Naive thymus-derived CD4-positive, alpha-beta T cell (primary cell): ENCODE measurements around the gene EXD3. TPM values are rescaled to one million over a fixed set of nuclear protein-coding genes. Genes with fewer than 3 reads are reported as not detected.
"Not testable (repeated sequence)": the region's sequence is repeated elsewhere in the genome, so short reads cannot be mapped to it uniquely, and the experiment has no call there.

Source experiments
- ATAC-seq: fragments of 150-1000 bp; cut with Tn5 transposase; 2 replicates; pipeline ENCODE4 v1.10.0; 2021; ENCODE audit warnings: mild to moderate bottlenecking, moderate library complexity
- CTCF ChIA-PET: fragments of 350-600 bp; sonication (Branson Sonifier 250); formaldehyde crosslinking; loops from one replicate; lab custom pipeline; 2021; ENCODE audit warnings: antibody characterized with exemption; lab: Charles Lee
- POLR2A ChIA-PET: fragments of 350-600 bp; sonication (Branson Sonifier 250); formaldehyde crosslinking; loops from one replicate; lab custom pipeline; 2021; ENCODE audit warnings: antibody characterized with exemption, inconsistent platforms; lab: Charles Lee
- DNase-seq, 9 donors: peaks; one replicate each; pipeline versions ENCODE4 v3.0.0 to v3.0.0-alpha.2; 2020 to 2022; ENCODE audit warnings: mixed read lengths in 1 of 9
- H3K27ac ChIP-seq: one replicate; pipeline ENCODE4 v1.7.0; 2013; ENCODE audit warnings: mild to moderate bottlenecking, low read depth, low read length, moderate library complexity
- H3K27me3 ChIP-seq, 2 donors: one replicate each; pipeline ENCODE4 v1.7.0; 2013; ENCODE audit warnings: low read length in 2 of 2, mild to moderate bottlenecking in 2 of 2, moderate library complexity in 2 of 2; ENCODE audit not compliant: control insufficient read depth in 2 of 2, insufficient read depth in 2 of 2
- H3K36me3 ChIP-seq, 3 experiments: 1 replicate in 2 of 3; 2 replicates in 1 of 3; pipeline ENCODE4 v1.7.0; 2013; ENCODE audit warnings: low read length in 3 of 3, mild to moderate bottlenecking in 3 of 3, moderate library complexity in 1 of 3; ENCODE audit not compliant: insufficient read depth in 3 of 3, control insufficient read depth in 2 of 3
- H3K4me1 ChIP-seq, 2 donors: one replicate each; pipeline ENCODE4 v1.7.0; 2013; ENCODE audit warnings: low read length in 2 of 2, mild to moderate bottlenecking in 2 of 2, moderate library complexity in 1 of 2; ENCODE audit not compliant: control insufficient read depth in 2 of 2, insufficient read depth in 2 of 2
- H3K4me3 ChIP-seq: 2 replicates; pipeline ENCODE4 v1.7.0; 2013; ENCODE audit warnings: mild to moderate bottlenecking, low read length
- H3K9me3 ChIP-seq, 3 experiments: 1 replicate in 2 of 3; 2 replicates in 1 of 3; pipeline ENCODE4 v1.7.0; 2013; ENCODE audit warnings: low read length in 3 of 3; ENCODE audit not compliant: control insufficient read depth in 2 of 3
- H3K27ac Mint-ChIP-seq, 9 donors: one replicate each; pipeline ENCODE4 v1.8.0; 2020 to 2022; ENCODE audit warnings: mixed read lengths in 9 of 9, mild to moderate bottlenecking in 8 of 9, moderate library complexity in 5 of 9, inconsistent platforms in 2 of 9
- H3K27me3 Mint-ChIP-seq, 5 donors: one replicate each; pipeline ENCODE4 v1.8.0; 2021 to 2022; ENCODE audit warnings: mixed read lengths in 5 of 5, mild to moderate bottlenecking in 1 of 5
- H3K36me3 Mint-ChIP-seq, 5 donors: one replicate each; pipeline ENCODE4 v1.8.0; 2020 to 2022; ENCODE audit warnings: mixed read lengths in 5 of 5, mild to moderate bottlenecking in 3 of 5, inconsistent platforms in 1 of 5
- H3K4me1 Mint-ChIP-seq, 7 donors: one replicate each; pipeline ENCODE4 v1.8.0; 2020 to 2022; ENCODE audit warnings: mixed read lengths in 7 of 7, mild to moderate bottlenecking in 3 of 7, inconsistent platforms in 1 of 7
- H3K4me3 Mint-ChIP-seq, 10 donors: one replicate each; pipeline ENCODE4 v1.8.0; 2020 to 2022; ENCODE audit warnings: mild to moderate bottlenecking in 10 of 10, mixed read lengths in 10 of 10, moderate library complexity in 6 of 10, inconsistent platforms in 2 of 10
- H3K9me3 Mint-ChIP-seq, 11 donors: one replicate each; pipeline ENCODE4 v1.8.0; 2020 to 2022; ENCODE audit warnings: mixed read lengths in 11 of 11, mild to moderate bottlenecking in 4 of 11, inconsistent platforms in 1 of 11, moderate library complexity in 1 of 11
- intact Hi-C, 2 donors: fragments of 100-400 bp; cut with micrococcal nuclease; formaldehyde crosslinking; loops; one replicate each; pipeline ENCODE4 v1.15.1; 2023
- polyA plus RNA-seq, 2 donors: library from polyadenylated mRNA; unstranded; fragments of 300-500 nt; fragmentation: Illumina TruSeq; gene quantifications; one replicate each; pipeline ENCODE4 v1.2.3, GENCODE V29; 2021
- total RNA-seq, 6 experiments: library from RNA in 5 of 6; stranded (reverse) in 5 of 6; gene quantifications; 1 replicate in 5 of 6; 2 replicates in 1 of 6; pipeline ENCODE4 v1.2.3 and lab custom pipeline; 2021 to 2026

EXD3 gene, protein sequence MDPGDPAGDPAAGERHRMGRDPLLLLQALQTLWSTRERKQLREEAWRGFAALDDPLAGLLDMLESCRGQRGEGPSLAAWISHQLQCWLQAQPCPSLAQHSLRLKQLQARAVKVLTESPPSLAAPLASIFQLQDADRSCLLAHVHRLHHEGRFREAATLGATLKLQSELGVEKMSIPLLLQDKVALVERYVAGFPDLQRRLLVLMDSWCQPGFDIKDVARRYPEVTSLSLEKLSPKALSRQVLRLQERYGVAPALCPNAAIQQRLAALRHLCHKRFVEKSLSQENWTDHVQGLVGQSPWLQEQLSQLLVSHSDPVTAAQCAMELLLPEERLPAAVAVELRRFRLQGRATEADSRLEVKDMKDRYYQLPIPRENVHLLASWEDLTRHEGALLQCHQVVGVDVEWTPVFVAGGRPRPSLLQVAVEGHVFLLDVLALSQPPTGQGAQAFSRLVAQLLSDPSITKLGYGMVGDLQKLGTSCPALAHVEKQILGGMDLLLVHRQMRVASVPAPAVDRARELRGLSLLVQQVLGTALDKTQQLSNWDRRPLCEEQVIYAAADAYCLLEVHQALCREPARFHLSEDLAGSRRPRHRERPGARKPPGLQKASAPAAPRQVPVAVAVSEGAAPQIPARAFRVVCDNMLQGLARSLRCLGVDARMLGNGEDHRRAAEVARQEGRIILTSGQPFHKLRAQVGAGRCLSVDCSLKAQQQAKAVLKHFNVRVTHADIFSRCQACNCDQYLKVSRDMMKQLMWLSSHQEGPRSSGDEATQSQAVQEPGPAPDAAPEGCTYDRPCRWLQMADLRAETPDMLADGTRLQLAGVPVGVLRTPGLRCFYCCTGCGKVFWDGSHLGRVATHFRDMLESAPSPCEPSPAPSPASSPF
- total RNA-seq, result 10 to 100 TPM; 11.7 to 27.2 (median 24.7) TPM
- polyA plus RNA-seq, result 1 to 10 TPM; 3.5 to 7.6 TPM
- total RNA-seq (lab: John Stamatoyannopoulos, UW), result 34.7 reads per million, percentile 63 among the genes with 10 or more reads in this experiment

DNA sequence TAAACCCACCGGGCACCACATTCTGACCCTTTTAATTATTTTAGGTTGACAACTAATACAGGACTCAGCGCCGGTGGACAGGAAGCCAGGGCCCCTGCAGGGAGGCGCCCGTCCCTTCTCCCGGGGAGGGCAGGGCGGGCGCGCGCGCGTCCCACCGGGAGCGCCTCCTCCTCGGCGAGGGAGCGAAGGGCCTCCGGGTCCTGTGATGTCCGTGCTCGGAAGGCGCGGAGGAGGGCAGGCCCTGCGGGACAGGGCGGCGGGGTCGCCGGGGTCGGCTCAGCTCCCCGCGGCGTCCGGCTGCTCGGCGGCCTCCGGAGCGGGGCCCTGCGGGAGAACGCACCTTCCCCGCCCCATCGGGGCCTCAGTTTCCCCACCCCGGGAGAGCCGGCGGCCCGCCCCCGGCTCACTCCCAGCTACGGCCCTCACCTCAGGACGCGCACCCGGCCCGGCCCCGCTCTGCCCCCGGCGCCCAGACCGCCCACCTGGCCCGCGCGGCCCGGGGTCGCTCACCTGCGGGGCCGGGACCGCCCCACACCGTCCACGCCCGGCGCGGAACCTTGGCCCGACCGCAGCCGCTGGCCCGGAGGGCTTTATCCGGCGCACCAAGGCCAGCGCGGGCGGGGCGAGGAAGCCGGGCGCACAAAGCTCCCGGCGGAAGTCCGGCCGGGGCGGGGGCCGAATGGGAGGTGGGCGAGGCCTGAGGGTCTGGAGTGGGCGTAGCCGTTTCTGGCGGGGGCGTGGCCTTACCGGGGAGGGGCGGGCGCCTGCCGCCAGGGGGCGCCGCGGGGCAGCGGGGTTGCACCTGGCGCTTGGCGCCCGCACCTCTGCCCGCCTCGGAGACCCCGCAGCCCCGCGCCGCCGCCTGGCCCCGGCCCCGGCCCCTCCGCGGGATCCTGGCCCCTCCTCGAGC, at the start of gene EXD3, which contains the start of gene NOXA1:
Gene EXD3, minus strand, starts transcription at position 559 of the 910 bp plus-strand sequence. CDS start 27,805 bp downstream, outside the sequence.
Gene NOXA1, plus strand, starts transcription at position 790 of the 910 bp plus-strand sequence. CDS start 137 bp downstream, outside the sequence.
- CTCF ChIA-PET, result interaction anchor here (0.6 to 3.3 kb wide), 7 partner anchors 10 to 120 kb away, joined by 3 to 19 read pairs (median 4); partner anchors contain the start of gene NRARP
- no peaks in the 10 kb centered on the region for H3K9me3 ChIP-seq

DNA sequence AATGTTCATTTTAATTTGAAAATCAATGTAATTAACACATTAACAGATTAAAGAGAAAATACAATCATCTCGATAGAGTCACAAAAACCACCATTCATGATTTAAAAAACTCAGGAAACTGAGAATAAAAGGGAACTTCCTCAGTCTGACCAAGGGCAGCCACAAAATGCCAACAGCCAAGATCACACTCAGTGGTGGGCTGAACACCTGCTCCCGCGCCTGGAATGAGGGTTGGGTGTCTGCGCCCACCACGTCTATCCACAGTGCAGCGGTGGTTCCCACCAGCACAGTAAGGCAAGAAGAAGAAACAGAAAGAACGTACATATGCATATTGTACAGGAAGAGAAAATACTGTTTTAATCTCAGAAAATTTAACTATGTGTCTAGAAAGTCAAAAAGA, 47.8 kb upstream of the EXD3 start:
- Mint-ChIP-seq H3K4me3 (no peak overlapping the region), H3K27me3 (peaks cover 0 to 13% (median 0%) of the 10 kb centered on the region in 5 donors), H3K9me3 (peaks cover 2 to 30% (median 15%) of the 10 kb centered on the region in 11 donors), H3K27ac (no peak overlapping the region), H3K4me1 (peaks cover 8 to 19% (median 16%) of the 10 kb centered on the region in 7 donors), H3K36me3 (peaks cover 2 to 20% (median 16%) of the 10 kb centered on the region in 5 donors)
- Histone ChIP-seq H3K4me3 (no peak overlapping the region), H3K9me3 (peaks cover 0 to 5% (median 0%) of the 10 kb centered on the region in 3 experiments), H3K36me3 (no peaks in the 10 kb centered on the region), H3K27me3 (no peaks in the 10 kb centered on the region), H3K4me1 (peaks cover 0 to 5% of the 10 kb centered on the region in 2 donors), H3K27ac (no peak overlapping the region)
- intact Hi-C loops, result no loop called here
- ChIA-PET POLR2A (no interaction called here), CTCF (no interaction called here)
- ATAC-seq (peak; percentile 41), DNase-seq (no peak)

More for the DNA sequence above, at the start of gene EXD3, which contains the start of gene NOXA1:
- DNase-seq, result peak; percentile 84 to 99 (median 91)
- Histone ChIP-seq H3K36me3 (no peaks in the 10 kb centered on the region), H3K27ac (peak within 1 kb of the TSS; percentile 62), H3K4me1 (peaks cover 0 to 5% of the 10 kb centered on the region in 2 donors), H3K27me3 (no peaks in the 10 kb centered on the region), H3K4me3 (peak within 1 kb of the TSS; percentile 65)
- Mint-ChIP-seq H3K36me3 (peaks cover 0 to 1% (median 0%) of the 10 kb centered on the region in 5 donors), H3K9me3 (no peaks in the 10 kb centered on the region), H3K27me3 (peaks cover 0 to 9% (median 0%) of the 10 kb centered on the region in 5 donors), H3K4me1 (peaks cover 2 to 21% (median 13%) of the 10 kb centered on the region in 7 donors), H3K27ac (peak within 1 kb of the TSS; percentile 28 to 91 (median 66)), H3K4me3 (peak within 1 kb of the TSS; percentile 76 to 90 (median 82))
- peak; percentile 97 for ATAC-seq
- POLR2A ChIA-PET, result interaction anchor here (0.5 to 2.3 kb wide), 16 partner anchors 21 to 1602 kb away, joined by 3 to 7 read pairs (median 4); partner anchors contain the start of genes NELFB, NRARP, NSMF and PNPLA7
- intact Hi-C loops, result loop anchor here (1.0 to 10.0 kb wide), 10 partner anchors 22 to 431 kb away; partner anchors contain the start of genes MRPL41 (in 2 of the 2), NSMF (in 2 of the 2), ARRDC1 (in 1 of the 2) and NRARP (in 1 of the 2)

DNA sequence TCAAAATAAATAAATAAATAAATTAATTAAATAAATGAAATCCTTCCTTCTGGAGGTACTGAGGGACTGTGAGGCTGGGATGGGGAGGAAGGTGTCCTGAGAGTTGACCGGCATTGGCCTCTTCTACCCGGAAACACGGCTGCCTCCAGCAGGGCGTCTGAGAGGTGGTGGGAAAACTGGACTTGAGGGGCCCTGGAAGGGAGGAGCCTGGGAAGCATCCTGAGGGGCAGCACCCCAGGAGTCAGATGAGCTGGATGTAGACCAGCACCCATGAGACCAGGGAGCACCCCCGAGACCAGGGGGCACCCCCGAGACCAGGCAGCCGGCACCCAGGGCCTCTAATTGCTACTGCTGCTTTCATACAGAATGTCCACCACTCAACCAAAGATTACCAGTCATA, 44.9 kb upstream of the EXD3 start:
- H3K4me1 ChIP-seq, result peaks cover 3 to 14% of the 10 kb centered on the region in 2 donors
- no peak overlapping the region for H3K27ac Mint-ChIP-seq
- ChIA-PET POLR2A (no interaction called here), CTCF (no interaction called here)
- H3K4me1 Mint-ChIP-seq, result peaks cover 10 to 22% (median 19%) of the 10 kb centered on the region in 7 donors
- ATAC-seq (no peak), DNase-seq (no peak)
- H3K27ac ChIP-seq, result no peak overlapping the region
- peaks cover 0 to 1% (median 0%) of the 10 kb centered on the region in 3 experiments for H3K9me3 ChIP-seq
- H3K4me3 ChIP-seq, result no peak overlapping the region
- no peaks in the 10 kb centered on the region for H3K27me3 ChIP-seq
- peaks cover 0 to 8% (median 2%) of the 10 kb centered on the region in 11 donors for H3K9me3 Mint-ChIP-seq
- peaks cover 0 to 13% (median 0%) of the 10 kb centered on the region in 5 donors for H3K27me3 Mint-ChIP-seq
- no peaks in the 10 kb centered on the region for H3K36me3 ChIP-seq
- intact Hi-C loops, result no loop called here
- H3K36me3 Mint-ChIP-seq, result peaks cover 0 to 6% (median 1%) of the 10 kb centered on the region in 5 donors
- no peak overlapping the region for H3K4me3 Mint-ChIP-seq

DNA sequence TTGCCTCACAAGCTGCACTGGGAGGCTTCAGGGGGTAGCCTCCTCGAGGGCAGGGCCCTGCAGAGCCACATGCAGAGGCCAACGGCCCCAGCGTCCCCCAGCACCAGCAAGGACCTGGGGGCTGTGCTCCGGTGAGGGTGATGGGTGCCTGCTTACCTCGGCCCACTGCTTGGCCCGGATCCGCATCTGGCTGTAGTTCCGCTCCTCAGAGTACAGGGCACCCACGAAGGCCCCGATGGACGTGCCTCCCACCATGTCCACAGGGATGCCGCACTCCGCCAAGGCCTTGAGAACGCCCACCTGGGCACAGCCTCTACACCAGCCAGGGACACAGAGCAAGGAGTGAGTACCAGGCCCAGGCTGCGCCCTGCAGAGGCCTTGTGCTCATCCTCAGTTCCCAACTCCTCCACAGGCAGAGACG, 44.2 kb upstream of the EXD3 start:
- Mint-ChIP-seq H3K27me3 (peaks cover 0 to 13% (median 0%) of the 10 kb centered on the region in 5 donors), H3K36me3 (peaks cover 0 to 4% (median 0%) of the 10 kb centered on the region in 5 donors), H3K9me3 (peaks cover 0 to 5% (median 0%) of the 10 kb centered on the region in 11 donors), H3K4me1 (peaks cover 10 to 26% (median 22%) of the 10 kb centered on the region in 7 donors), H3K4me3 (no peak overlapping the region), H3K27ac (no peak overlapping the region)
- H3K9me3 ChIP-seq, result no peaks in the 10 kb centered on the region
- no peaks in the 10 kb centered on the region for H3K27me3 ChIP-seq
- peaks cover 10 to 21% of the 10 kb centered on the region in 2 donors for H3K4me1 ChIP-seq
- ChIA-PET POLR2A (no interaction called here), CTCF (no interaction called here)
- DNase-seq, result no peak
- no peak overlapping the region for H3K4me3 ChIP-seq
- no peak for ATAC-seq
- H3K27ac ChIP-seq, result no peak overlapping the region
- H3K36me3 ChIP-seq, result no peaks in the 10 kb centered on the region
- intact Hi-C loops, result no loop called here

DNA sequence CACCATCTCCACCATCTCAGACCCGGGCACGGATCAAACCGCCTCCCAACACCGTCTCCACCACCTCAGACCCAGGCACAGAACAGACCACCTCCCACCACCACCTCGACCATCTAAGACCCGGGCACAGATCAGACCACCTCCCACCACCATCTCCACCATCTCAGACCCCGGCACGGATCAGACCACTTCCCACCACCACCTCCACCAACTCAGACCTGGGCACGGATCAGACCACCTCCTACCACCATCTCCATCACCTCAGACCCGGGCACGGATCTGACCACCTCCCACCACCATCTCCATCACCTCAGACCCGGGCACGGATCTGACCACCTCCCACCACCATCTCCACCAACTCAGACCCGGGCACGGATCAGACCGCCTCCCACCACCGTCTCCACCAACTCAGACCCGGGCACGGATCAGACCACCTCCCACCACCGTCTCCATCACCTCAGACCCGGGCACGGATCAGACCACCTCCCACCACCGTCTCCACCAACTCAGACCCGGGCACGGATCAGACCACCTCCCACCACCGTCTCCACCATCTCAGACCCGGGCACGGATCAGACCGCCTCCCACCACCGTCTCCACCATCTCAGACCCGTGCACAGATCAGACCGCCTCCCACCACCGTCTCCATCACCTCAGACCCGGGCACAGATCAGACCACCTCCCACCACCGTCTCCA, 43.6 kb upstream of the EXD3 start:
- Mint-ChIP-seq H3K27ac (peak overlapping the region in 8 of 9 donors; percentile 1 to 93 (median 50)), H3K27me3 (peaks cover 0 to 13% (median 0%) of the 10 kb centered on the region in 5 donors), H3K4me1 (peaks cover 8 to 29% (median 19%) of the 10 kb centered on the region in 7 donors)
- DNase-seq, H3K9me3 ChIP-seq, intact Hi-C loops, H3K9me3 Mint-ChIP-seq, CTCF ChIA-PET, H3K36me3 ChIP-seq, H3K4me3 Mint-ChIP-seq, H3K27me3 ChIP-seq, H3K27ac ChIP-seq, ATAC-seq, H3K36me3 Mint-ChIP-seq, H3K4me3 ChIP-seq: not testable (repeated sequence)
- peaks cover 14 to 24% of the 10 kb centered on the region in 2 donors for H3K4me1 ChIP-seq
- POLR2A ChIA-PET, result interaction anchor here (1.4 kb wide), 1 partner anchor 13 kb away, joined by 4 read pairs; no protein-coding TSS in a partner anchor
